Glutamatergic neuron (in vitro differentiated cells): ENCODE results near the gene BTBD9. TPM values are rescaled to one million over a fixed set of nuclear protein-coding genes. Genes with fewer than 3 reads are reported as not detected.

Source experiments
- DNase-seq: peaks from one replicate; pipeline ENCODE4 v3.0.0; 2022
- H3K27ac Mint-ChIP-seq: one replicate; pipeline ENCODE4 v1.8.0; 2020; ENCODE audit warnings: mild to moderate bottlenecking, mixed read lengths, inconsistent platforms; ENCODE audit not compliant: unreplicated experiment
- H3K27me3 Mint-ChIP-seq: one replicate; pipeline ENCODE4 v1.8.0; 2020; ENCODE audit warnings: mild to moderate bottlenecking, moderate library complexity, mixed read lengths, inconsistent platforms; ENCODE audit not compliant: unreplicated experiment
- H3K36me3 Mint-ChIP-seq: one replicate; pipeline ENCODE4 v1.8.0; 2020; ENCODE audit warnings: mild to moderate bottlenecking, mixed read lengths, inconsistent platforms; ENCODE audit not compliant: unreplicated experiment
- H3K4me1 Mint-ChIP-seq: one replicate; pipeline ENCODE4 v1.8.0; 2020; ENCODE audit warnings: mild to moderate bottlenecking, low read depth, mixed read lengths, inconsistent platforms; ENCODE audit not compliant: unreplicated experiment
- H3K4me3 Mint-ChIP-seq: one replicate; pipeline ENCODE4 v1.8.0; 2020; ENCODE audit warnings: mild to moderate bottlenecking, mixed read lengths, inconsistent platforms; ENCODE audit not compliant: unreplicated experiment
- H3K9me3 Mint-ChIP-seq: one replicate; pipeline ENCODE4 v1.8.0; 2020; ENCODE audit warnings: mild to moderate bottlenecking, moderate library complexity, mixed read lengths, inconsistent platforms; ENCODE audit not compliant: unreplicated experiment
- CTCF ChIP-seq: fragments of 200-600 bp; sonication (generic); IDR thresholded peaks from one replicate; pipeline ENCODE4 v1.5.0; 2021; ENCODE audit not compliant: partially characterized antibody, unreplicated experiment
- total RNA-seq: library from RNA; stranded (reverse); fragmentation: NEBNext Ultra II Directional; extraction: Animal tissue kit (Norgen Biotek cat#: 25700); gene quantifications from one replicate; pipeline ENCODE4 v1.2.1, GENCODE V29; 2021; ENCODE audit not compliant: unreplicated experiment

BTBD9 gene
- total RNA-seq, 1 donor from 2014 or later = 18.8 TPM

- H3K36me3 Mint-ChIP-seq = peaks cover 20% of the 10 kb centered on the region
- no peak for TF ChIP-seq CTCF
- no peak overlapping the region for H3K27ac Mint-ChIP-seq
- no peak for DNase-seq
- H3K27me3 Mint-ChIP-seq = peaks cover 11% of the 10 kb centered on the region
- H3K4me3 Mint-ChIP-seq = peak overlapping the region; percentile 58
- peaks cover 13% of the 10 kb centered on the region for H3K9me3 Mint-ChIP-seq
- H3K4me1 Mint-ChIP-seq = peaks cover 11% of the 10 kb centered on the region
These were observed 478.4 kb downstream of the BTBD9 start for GRCh38 chr6:38161331-38161730.

- Mint-ChIP-seq H3K4me3 (no peak overlapping the region), H3K27me3 (peaks cover 11% of the 10 kb centered on the region), H3K36me3 (peaks cover 20% of the 10 kb centered on the region), H3K4me1 (peaks cover 11% of the 10 kb centered on the region), H3K9me3 (peaks cover 16% of the 10 kb centered on the region), H3K27ac (no peak overlapping the region)
- TF ChIP-seq CTCF = no peak
- peak; percentile 7 for DNase-seq
These were observed 478.9 kb downstream of the BTBD9 start for GRCh38 chr6:38160831-38161230.

- peaks cover 20% of the 10 kb centered on the region for H3K36me3 Mint-ChIP-seq
- H3K9me3 Mint-ChIP-seq = peaks cover 25% of the 10 kb centered on the region
- no peak for DNase-seq
- peaks cover 16% of the 10 kb centered on the region for H3K27me3 Mint-ChIP-seq
- peak overlapping the region; percentile 4 for H3K27ac Mint-ChIP-seq
- no peak for TF ChIP-seq CTCF
- H3K4me3 Mint-ChIP-seq = no peak overlapping the region
- H3K4me1 Mint-ChIP-seq = peaks cover 15% of the 10 kb centered on the region
These were observed 480.1 kb downstream of the BTBD9 start for GRCh38 chr6:38159596-38159995.

- H3K4me1 Mint-ChIP-seq = peaks cover 20% of the 10 kb centered on the region
- H3K9me3 Mint-ChIP-seq = peaks cover 22% of the 10 kb centered on the region
- no peak overlapping the region for H3K27ac Mint-ChIP-seq
- H3K4me3 Mint-ChIP-seq = no peak overlapping the region
- DNase-seq = no peak
- TF ChIP-seq CTCF = no peak
- H3K36me3 Mint-ChIP-seq = peaks cover 16% of the 10 kb centered on the region
- peaks cover 14% of the 10 kb centered on the region for H3K27me3 Mint-ChIP-seq
These were observed 480.9 kb downstream of the BTBD9 start for GRCh38 chr6:38158762-38159350.

GRCh38 chr6:38157905-38158304 lies 481.8 kb downstream of the BTBD9 start:
- Mint-ChIP-seq H3K27me3 (peaks cover 11% of the 10 kb centered on the region), H3K27ac (no peak overlapping the region), H3K9me3 (peaks cover 26% of the 10 kb centered on the region), H3K36me3 (peaks cover 16% of the 10 kb centered on the region), H3K4me3 (no peak overlapping the region), H3K4me1 (peaks cover 24% of the 10 kb centered on the region)
- no peak for DNase-seq
- no peak for TF ChIP-seq CTCF
